GM18909 (cell line): Measurements from ENCODE around the gene SEMA3G.

Experiments used
- ATAC-seq: cut with Tn5 transposase; IDR thresholded peaks from one replicate; pipeline ENCODE4 v1.9.1; 2021; ENCODE audit warnings: mild to moderate bottlenecking; ENCODE audit not compliant: unreplicated experiment, poor library complexity

Gene SEMA3G

GRCh38 chr3:52479877-52480575 lies 35.1 kb upstream of the SEMA3G start:
- ATAC-seq, result no peak

- ATAC-seq, result no peak
Observed at GRCh38 chr3:52479037-52479876, 34.4 kb upstream of the SEMA3G start.

GRCh38 chr3:52477796-52478095 lies 32.8 kb upstream of the SEMA3G start:
- no peak for ATAC-seq

- no peak for ATAC-seq
Observed at GRCh38 chr3:52477076-52477795, 32.3 kb upstream of the SEMA3G start.

DNA sequence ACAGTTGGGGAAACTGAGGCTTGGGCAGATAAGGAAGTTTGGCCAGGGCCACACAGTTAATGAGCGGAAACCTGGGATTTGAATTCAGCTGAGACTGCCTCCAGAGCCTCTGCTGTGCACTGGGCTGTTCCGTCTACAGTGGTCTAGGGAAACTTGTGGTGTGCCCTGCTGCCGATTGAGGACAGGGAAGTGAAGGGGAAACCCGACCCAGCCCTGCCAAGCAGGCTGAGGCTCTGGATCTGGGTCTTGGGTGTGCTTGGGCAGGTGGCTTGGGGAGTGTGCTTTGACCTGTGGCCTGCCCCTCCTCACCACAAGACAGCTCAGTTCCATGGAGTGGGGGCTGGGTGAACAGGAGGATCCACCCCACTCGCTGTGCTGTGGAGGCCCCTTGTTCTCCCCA lies 28.1 kb upstream of the SEMA3G start:
- no peak for ATAC-seq

DNA sequence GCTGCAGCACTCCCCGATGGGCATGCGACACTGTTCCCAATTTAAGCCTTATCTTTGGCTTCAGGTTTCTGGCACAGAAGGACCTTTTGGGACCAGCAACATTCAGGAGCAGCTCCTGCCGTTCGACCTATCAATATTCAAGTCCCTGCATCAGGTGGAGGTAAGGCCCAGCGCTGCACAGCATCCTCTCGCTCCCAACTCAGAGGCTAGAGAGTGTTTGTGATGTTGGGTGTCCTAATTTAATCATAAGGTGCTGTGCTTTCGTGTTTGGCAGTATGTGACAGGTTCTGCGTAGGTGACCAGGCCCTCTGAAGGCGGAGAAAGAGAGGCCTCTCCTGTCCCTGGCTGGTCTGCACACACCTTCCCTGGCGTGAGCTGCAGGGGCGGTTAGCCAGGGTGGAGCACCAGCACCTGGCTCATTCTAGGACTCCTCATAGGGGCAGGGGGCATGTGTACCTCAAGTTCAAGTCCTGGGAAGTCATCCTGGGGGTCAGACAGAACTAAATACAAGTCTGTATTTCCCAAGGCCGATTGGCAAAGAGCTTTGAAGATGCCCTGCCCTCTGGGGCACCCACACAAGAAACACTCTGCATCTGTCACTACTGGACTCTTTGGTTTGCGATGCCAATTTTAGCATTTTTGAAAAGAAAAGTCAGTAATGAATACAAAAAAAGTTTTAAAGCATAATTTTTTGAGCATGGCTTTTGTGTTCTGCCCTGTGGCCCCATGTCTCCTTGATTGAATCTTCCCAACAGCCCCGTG lies 27.5 kb upstream of the SEMA3G start:
- ATAC-seq, result no peak

DNA sequence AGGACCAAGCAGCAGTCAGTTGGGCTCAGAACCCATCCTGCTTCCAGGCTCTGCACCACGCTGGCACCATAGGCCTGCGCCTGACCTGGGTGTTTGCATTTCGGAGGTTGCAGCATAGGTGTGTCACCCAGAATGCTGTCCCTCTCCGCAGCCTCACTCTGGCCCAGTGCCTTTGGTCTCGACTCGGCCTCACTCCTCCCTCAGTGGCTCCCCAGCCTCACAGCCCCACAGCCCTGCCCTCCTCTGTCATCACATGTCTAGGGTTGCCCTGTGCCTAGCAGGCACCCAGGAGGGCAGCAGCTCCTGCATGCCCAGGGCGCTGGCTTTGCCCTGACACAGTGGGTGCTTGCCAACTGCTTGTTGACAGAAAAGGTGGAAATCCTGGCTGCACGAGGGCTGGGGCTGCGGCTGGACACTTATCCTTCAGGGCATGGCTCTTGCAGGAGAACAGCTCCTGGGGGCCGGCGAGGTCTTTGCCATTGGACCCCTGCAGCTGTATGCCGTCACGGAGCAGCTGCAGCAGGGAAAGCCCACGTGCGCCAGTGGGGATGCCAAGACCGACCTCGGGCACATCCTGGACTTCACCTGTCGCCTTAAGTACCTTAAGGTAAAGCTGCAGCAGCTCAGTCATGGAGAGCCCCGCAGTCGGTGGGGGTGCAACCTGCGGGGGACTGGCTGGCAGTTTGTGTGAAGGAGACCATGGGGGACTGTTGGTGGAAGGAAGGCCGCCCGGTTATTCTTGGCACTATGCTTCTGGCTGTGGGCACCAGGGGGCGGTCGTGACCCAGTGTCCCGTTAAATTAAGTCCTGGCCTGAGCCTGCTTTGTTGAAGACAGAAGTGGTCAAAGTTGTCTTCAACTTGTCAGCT lies 26.7 kb upstream of the SEMA3G start:
- ATAC-seq, result no peak

- ATAC-seq, result no peak
Observed at GRCh38 chr3:52470920-52471319, 26.0 kb upstream of the SEMA3G start.

GRCh38 chr3:52469001-52469400 lies 24.1 kb upstream of the SEMA3G start:
- no peak for ATAC-seq

GRCh38 chr3:52468336-52468735 lies 23.4 kb upstream of the SEMA3G start:
- ATAC-seq, result no peak

DNA sequence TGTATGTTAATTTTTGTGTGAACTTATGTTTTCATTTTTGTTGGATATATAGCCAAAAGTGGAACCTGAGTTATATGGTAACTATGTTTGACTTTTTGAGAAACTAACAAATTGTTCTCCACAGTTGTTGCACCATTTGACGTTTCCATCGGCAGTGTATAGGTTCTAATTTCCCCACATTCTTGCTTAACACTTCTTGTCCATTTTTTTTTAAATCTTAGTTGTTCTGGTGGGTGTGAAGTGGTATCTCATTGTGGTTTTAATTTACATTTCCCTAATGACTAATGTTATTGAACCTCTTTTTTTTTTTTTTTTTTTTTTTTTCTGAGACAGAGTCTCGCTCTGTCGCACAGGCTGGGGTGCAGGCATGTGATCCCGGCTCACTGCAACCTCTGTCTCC lies 18.5 kb upstream of the SEMA3G start:
- ATAC-seq, result no peak

GRCh38 chr3:52461874-52462273 lies 17.0 kb upstream of the SEMA3G start:
- ATAC-seq, result no peak

DNA sequence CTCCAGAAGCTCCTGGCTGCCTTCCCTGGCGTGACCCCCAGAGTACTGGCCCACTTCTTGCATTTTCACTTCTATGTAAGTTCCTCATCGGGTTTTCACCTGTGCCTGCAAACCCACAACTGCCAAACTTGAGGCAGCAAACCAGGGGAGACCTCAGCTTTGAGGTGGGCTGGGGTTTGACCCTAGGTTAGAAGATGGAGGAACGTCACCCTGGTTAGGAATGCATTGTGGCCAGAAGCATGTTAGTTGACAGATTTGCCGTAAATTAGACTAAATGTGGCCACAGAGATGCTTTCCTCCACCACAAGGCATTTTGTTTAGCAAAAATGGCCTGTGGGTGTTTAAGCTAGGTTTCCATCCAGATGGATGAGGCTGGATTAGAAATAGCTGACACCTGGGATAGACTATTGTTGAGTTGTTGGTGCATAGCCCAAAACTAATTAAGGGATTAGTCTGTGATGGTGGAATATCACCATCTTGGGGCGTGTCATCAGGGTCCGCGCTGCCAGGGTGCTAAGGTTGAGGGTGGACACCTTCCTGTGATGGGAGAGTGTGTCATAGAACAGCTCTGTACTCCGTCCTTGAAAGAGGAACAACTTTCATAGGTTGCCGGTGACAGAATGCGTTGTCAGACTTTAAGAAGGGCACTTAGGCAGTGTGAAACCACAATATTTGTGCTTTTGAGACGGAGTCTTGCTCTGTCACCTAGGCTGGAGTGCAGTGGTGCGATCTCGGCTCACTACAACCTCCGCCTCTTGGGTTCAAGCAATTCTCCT lies 14.1 kb upstream of the SEMA3G start:
- ATAC-seq, result no peak

DNA sequence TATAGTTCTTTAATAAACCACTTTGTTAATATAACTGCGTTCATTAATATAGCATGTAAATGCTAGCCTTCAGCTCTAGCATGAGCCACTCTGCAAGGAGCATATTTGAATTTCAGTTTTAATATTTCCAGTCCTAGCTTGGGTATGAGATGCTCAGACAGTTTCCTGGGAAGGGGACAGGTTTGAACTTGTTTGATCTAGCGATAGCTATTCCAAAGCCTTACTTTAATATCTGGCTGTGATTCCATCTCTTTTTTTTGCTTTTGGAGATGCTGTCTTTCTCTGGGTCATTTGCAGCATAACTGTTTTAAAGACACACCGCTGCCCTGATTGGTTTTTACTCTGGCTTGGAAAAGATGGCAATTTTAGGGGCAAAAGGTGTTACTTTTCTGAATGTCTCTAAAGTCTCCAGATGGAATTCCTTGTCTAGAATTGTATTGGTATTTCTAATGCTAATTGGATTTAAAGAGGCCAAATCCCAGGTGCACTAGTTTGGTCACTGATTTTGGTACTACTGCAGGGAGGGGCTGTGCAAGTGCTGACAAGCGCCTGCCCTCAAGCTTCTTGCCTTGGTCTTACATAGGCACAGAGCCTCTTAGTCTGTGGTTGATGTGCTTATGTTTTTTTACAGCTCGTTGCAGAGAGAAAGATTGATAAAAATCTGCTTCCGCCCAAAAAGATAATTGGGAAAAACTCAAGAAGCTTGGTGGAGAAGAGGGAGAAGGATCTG lies 13.3 kb upstream of the SEMA3G start:
- ATAC-seq, result no peak

DNA sequence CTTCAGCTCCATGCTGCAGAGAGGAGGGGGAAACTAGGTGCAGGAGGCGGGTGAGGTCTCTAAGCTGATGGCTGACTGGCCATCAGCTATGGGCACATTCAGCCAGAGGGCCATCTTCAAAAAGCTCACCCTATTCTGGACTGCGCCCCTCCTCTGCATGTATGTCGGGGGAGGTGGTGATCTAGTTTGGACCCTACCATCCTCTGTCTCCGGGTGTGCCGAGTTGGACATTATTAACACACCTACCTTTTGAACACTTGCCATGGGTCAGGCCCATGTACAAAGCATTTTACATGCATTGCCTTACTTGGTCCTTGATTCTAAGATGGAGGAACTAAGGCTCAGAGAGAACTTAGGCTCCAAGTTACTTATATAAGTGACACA lies 11.9 kb upstream of the SEMA3G start:
- ATAC-seq, result no peak

DNA sequence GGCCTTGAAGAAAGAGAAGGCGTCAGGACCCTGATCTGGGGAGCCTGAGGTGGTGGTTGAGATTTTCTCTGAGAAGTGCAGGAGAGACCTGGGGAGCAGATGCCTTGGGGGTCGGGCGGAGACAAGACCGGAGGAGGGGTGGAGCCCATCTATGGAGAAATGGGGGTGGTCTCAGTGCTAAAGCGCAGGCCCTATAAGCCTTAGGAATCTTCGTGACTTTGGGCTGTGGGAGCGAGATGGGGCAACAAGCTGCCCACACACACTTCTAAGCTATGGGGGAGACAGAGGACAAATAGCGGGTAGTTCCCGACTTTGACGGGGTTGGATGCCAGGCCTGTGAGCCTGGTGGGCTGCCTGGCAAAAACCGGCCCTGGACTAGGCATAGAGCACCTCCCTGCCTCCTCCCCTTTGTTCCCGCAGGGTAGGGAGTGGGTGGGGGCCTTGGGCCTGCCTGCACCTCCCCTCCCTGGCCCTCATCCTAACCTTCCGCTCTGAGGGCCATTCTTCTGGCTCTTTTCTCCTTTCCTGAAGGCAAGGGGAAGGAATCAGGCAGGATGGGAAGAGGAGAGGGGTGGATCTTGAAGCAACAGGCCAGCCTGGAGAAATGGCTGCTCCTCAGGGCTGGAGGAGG lies 11.4 kb upstream of the SEMA3G start:
- no peak for ATAC-seq

DNA sequence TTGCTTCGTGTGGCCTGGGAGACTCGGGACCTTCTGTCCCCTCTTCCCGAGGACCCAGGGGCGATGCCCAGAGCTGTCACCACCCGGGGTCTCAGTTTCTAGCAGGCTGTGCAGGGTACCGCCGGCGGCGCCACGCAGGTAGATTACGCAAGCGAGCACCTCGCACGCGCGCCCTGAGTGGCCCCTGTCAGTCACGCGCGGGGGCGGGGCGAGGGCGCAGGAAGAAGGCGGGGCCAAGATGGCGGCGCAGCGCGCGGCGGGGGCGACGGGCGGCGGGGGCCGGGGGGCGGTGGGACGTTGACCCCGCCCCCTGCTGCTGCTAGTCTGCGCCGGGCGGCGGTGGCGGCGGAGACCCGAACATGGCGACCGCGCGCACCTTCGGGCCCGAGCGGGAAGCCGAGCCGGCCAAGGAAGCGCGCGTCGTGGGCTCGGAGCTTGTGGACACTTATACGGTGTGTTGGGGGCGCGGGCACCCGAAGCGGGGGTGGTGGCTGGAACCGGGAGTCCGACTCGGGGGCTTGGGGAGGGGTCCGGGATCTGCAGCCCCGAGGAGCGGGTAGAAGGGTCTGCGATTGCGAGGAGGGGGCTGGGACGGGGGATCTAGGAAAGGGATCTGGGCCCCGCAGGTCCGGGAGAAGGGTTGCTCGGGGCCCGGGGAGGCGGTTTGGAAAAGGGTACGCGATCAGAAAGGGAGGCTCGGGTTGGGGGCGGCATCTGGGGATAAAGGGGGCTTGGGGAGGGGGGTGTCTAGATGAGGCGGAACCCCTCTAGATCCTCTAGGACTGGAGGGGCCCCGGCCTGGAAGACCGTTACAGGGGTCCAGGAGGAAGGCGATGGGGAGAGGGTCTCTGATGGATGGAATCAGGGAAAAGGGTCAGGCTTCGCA lies 10.6 kb upstream of the SEMA3G start, which contains the start of gene NISCH:
TSS of gene NISCH (plus strand) at position 322 of the 886 bp plus-strand sequence. CDS start at position 360, 38 bp downstream.
- ATAC-seq, result peak; percentile 80
